OCI-LY7 (cell line): ENCODE data around the gene TRAPPC3L. TPM values are rescaled to one million over a fixed set of nuclear protein-coding genes. Genes with fewer than 3 reads are reported as not detected.

Experiments
- BruUV-seq: library from RNA; stranded (reverse); fragments of 400-500 nt; replicated peaks from 2 replicates; lab custom pipeline; 2021; lab: Mats Ljungman, UMichigan
- CTCF ChIA-PET: fragments of 300-600 bp; sonication (Branson Sonifier 250); formaldehyde crosslinking; loops from one replicate; lab custom pipeline; 2022; ENCODE audit warnings: antibody characterized with exemption; ENCODE audit not compliant: unreplicated experiment; lab: Charles Lee
- POLR2A ChIA-PET: fragments of 300-600 bp; sonication (Branson Sonifier 250); formaldehyde crosslinking; loops from one replicate; lab custom pipeline; 2022; ENCODE audit warnings: antibody characterized with exemption; lab: Charles Lee
- DNase-seq: peaks from one replicate; pipeline ENCODE4 v3.0.0-alpha.2; 2015; ENCODE audit warnings: low spot score
- H2AFZ ChIP-seq: fragments of 200-600 bp; sonication (generic), shearing (Covaris generic); 2 replicates; pipeline ENCODE4 v1.6.1; 2014; ENCODE audit warnings: mild to moderate bottlenecking, antibody characterized with exemption, low read length, moderate library complexity
- H3K27ac ChIP-seq: fragments of 200-600 bp; sonication (generic); 2 replicates; pipeline ENCODE4 v1.5.1; 2014; ENCODE audit warnings: mixed run types, low read depth, mild to moderate bottlenecking, moderate library complexity, low read length, inconsistent platforms; ENCODE audit not compliant: poor library complexity, severe bottlenecking
- H3K36me3 ChIP-seq: fragments of 200-600 bp; sonication (generic); 2 replicates; pipeline ENCODE4 v1.6.1; 2014; ENCODE audit warnings: mild to moderate bottlenecking, antibody characterized with exemption, low read length, moderate library complexity, mixed read lengths; ENCODE audit not compliant: insufficient read depth
- H3K4me1 ChIP-seq: fragments of 200-600 bp; sonication (generic); 2 replicates; pipeline ENCODE4 v1.5.1; 2014; ENCODE audit warnings: mild to moderate bottlenecking, low read length; ENCODE audit not compliant: insufficient read depth, poor library complexity, severe bottlenecking
- H3K4me2 ChIP-seq: fragments of 200-600 bp; sonication (generic); 2 replicates; pipeline ENCODE4 v1.6.1; 2014; ENCODE audit warnings: mild to moderate bottlenecking, low read length
- H3K4me3 ChIP-seq: fragments of 200-600 bp; sonication (generic); 2 replicates; pipeline ENCODE4 v1.5.1; 2014; ENCODE audit warnings: mild to moderate bottlenecking, low read depth, low read length; ENCODE audit not compliant: poor library complexity, severe bottlenecking
- H3K79me2 ChIP-seq: fragments of 200-600 bp; sonication (generic); 2 replicates; pipeline ENCODE4 v1.6.1; 2016; ENCODE audit warnings: low read depth, mild to moderate bottlenecking, low read length, moderate library complexity, mixed read lengths; ENCODE audit not compliant: insufficient read depth
- H3K9me2 ChIP-seq: fragments of 200-600 bp; sonication (generic); 2 replicates; pipeline ENCODE4 v1.6.1; 2016; ENCODE audit warnings: mild to moderate bottlenecking, low read length, mixed read lengths; ENCODE audit not compliant: insufficient read depth
- H3K9me3 ChIP-seq: fragments of 200-600 bp; sonication (generic); 2 replicates; pipeline ENCODE4 v1.6.1; 2014; ENCODE audit warnings: mild to moderate bottlenecking, mixed run types, low read length, mixed read lengths
- H4K20me1 ChIP-seq: fragments of 200-600 bp; sonication (generic); 2 replicates; pipeline ENCODE4 v1.6.1; 2014; ENCODE audit warnings: mild to moderate bottlenecking, antibody characterized with exemption, low read length, moderate library complexity, mixed read lengths; ENCODE audit not compliant: insufficient read depth
- EZH2phosphoT487 ChIP-seq: fragments of 200-600 bp; sonication (generic); IDR thresholded peaks from 2 replicates; pipeline ENCODE4 v1.6.1; 2018; ENCODE audit warnings: low read depth, borderline replicate concordance, mild to moderate bottlenecking, mixed run types, antibody characterized with exemption, low read length, moderate library complexity, mixed read lengths
- intact Hi-C: fragments of 100-400 bp; cut with micrococcal nuclease; formaldehyde crosslinking; loops from one replicate; pipeline ENCODE4 v1.10.0; 2022; ENCODE audit not compliant: unreplicated experiment
- total RNA-seq, 2 experiments: library from RNA; depleted of rRNA in 1 of 2; stranded (reverse); fragments of >200 nt in 1 of 2; shearing (Covaris generic) in 1 of 2; gene quantifications; 2 replicates each; pipeline ENCODE4 v1.2.3, GENCODE V29; 2014 to 2022
- TF ChIP-seq, protein P1 (sequence below): fragments of 200-600 bp; sonication (generic); conservative IDR thresholded peaks from 2 replicates; pipeline ENCODE4 v1.5.1; 2014; ENCODE audit warnings: mild to moderate bottlenecking, antibody characterized with exemption, low read length, moderate library complexity, mixed read lengths

The TRAPPC3L gene
- total RNA-seq, 2 experiments from 2014 or later, result not detected

DNA sequence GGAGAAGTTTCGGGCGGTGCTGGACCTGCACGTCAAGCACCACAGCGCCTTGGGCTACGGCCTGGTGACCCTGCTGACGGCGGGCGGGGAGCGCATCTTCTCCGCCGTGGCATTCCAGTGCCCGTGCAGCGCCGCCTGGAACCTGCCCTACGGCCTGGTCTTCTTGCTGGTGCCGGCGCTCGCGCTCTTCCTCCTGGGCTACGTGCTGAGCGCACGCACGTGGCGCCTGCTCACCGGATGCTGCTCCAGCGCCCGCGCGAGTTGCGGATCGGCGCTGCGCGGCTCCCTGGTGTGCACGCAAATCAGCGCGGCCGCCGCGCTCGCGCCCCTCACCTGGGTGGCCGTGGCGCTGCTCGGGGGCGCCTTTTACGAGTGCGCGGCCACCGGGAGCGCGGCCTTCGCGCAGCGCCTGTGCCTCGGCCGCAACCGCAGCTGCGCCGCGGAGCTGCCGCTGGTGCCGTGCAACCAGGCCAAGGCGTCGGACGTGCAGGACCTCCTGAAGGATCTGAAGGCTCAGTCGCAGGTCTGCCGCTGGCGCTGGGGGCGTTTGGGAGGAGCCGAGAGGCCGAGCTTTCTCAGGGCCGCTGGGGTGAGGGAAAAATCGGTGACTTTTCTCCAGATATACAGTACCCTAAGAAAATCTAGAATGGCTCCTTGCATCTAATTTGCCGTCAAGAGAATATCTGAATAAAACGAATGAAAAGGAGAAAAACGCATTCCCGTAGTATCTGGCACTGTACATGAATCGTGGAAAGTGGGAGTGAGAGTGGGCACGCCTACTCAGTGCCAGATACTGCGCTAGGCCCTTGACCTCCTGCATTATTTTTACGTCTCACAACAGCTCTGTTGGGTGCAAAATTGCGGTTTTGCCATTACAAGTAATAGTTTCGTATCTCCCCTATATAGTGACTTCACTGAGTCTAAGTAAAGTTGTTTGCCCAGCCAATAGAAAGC lies 83.3 kb downstream of the TRAPPC3L start:
- H2AFZ ChIP-seq, result no peak overlapping the region
- no peaks in the 10 kb centered on the region for H3K9me3 ChIP-seq
- H3K36me3 ChIP-seq, result no peaks in the 10 kb centered on the region
- no peak for TF ChIP-seq EZH2phosphoT487
- TF ChIP-seq, protein P1, sequence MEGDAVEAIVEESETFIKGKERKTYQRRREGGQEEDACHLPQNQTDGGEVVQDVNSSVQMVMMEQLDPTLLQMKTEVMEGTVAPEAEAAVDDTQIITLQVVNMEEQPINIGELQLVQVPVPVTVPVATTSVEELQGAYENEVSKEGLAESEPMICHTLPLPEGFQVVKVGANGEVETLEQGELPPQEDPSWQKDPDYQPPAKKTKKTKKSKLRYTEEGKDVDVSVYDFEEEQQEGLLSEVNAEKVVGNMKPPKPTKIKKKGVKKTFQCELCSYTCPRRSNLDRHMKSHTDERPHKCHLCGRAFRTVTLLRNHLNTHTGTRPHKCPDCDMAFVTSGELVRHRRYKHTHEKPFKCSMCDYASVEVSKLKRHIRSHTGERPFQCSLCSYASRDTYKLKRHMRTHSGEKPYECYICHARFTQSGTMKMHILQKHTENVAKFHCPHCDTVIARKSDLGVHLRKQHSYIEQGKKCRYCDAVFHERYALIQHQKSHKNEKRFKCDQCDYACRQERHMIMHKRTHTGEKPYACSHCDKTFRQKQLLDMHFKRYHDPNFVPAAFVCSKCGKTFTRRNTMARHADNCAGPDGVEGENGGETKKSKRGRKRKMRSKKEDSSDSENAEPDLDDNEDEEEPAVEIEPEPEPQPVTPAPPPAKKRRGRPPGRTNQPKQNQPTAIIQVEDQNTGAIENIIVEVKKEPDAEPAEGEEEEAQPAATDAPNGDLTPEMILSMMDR, result no peak
- H4K20me1 ChIP-seq, result no peaks in the 10 kb centered on the region
- H3K79me2 ChIP-seq, result no peaks in the 10 kb centered on the region
- peaks cover 5% of the 10 kb centered on the region for H3K4me1 ChIP-seq
- no peak for DNase-seq
- H3K4me2 ChIP-seq, result peak overlapping the region; percentile 15; the same call in 1 of the 2 replicates
- no peak overlapping the region for H3K27ac ChIP-seq
- intact Hi-C loops, result loop anchor here (5.0 kb wide), 1 partner anchor 180 kb away; no protein-coding TSS in a partner anchor
- no peaks in the 10 kb centered on the region for H3K9me2 ChIP-seq
- BruUV-seq, result no TSS peak
- ChIA-PET POLR2A (interaction anchor here (0.6 to 1.3 kb wide), 3 partner anchors 11 to 98 kb away, joined by 3 to 4 read pairs (median 3); no protein-coding TSS in a partner anchor), CTCF (no interaction called here)
- no peak overlapping the region for H3K4me3 ChIP-seq

DNA sequence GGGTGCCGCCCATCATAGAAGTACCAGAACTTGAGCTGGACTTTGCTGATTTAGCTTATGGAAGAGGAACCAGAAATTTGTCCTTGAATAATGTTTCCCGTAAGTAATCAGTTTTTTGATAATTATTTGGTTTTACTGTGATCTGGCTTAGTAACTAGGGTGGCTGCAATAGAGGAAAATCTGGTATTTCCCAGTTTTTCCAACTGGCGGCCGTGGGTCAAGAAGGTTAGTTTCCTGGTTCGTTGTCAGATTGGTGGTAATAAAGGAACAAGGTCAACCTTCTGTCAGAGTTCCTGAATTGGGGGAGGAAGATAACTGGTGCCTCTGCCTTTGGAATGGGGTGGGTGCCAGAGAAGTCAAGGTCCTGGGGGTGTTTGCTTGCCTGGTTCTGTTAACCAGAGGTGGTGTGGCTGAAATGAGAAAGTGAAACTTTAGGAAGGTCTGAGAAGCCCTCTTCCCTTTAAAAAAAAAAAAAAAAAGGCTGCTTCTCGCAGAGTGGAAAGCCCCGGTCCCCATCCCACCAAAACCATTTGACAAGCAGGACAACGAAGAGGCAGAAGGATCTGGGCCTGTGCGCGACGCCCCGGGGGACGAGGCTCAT lies 84.1 kb downstream of the TRAPPC3L start, which contains the start of gene CALHM6:
TSS of gene CALHM6 (plus strand) at position 45 of the 601 bp plus-strand sequence. CDS start at position 600, 555 bp downstream.
- no peaks in the 10 kb centered on the region for H4K20me1 ChIP-seq
- no TSS peak for BruUV-seq
- no peaks in the 10 kb centered on the region for H3K36me3 ChIP-seq
- H3K79me2 ChIP-seq, result no peaks in the 10 kb centered on the region
- intact Hi-C loops, result loop anchor here (5.0 kb wide), 1 partner anchor 179 kb away; no protein-coding TSS in a partner anchor
- peaks cover 5% of the 10 kb centered on the region for H3K4me1 ChIP-seq
- no peaks in the 10 kb centered on the region for H3K9me3 ChIP-seq
- H2AFZ ChIP-seq, result no peak within 1 kb of the TSS
- ChIA-PET POLR2A (interaction anchor here (0.6 to 1.3 kb wide), 2 partner anchors 12 to 97 kb away, joined by 3 to 4 read pairs; no protein-coding TSS in a partner anchor), CTCF (no interaction called here)
- TF ChIP-seq EZH2phosphoT487, result no peak
- TF ChIP-seq, protein P1, result no peak
- H3K4me3 ChIP-seq, result no peak within 1 kb of the TSS
- H3K4me2 ChIP-seq, result peak within 1 kb of the TSS; percentile 15; the same call in 1 of the 2 replicates
- no peak for DNase-seq
- no peak within 1 kb of the TSS for H3K27ac ChIP-seq
- no peaks in the 10 kb centered on the region for H3K9me2 ChIP-seq
